GM21526 (cell line): Measurements from ENCODE around the gene RASL10B.

ENCODE experiments used
- ATAC-seq: cut with Tn5 transposase; IDR thresholded peaks from one replicate; pipeline ENCODE4 v1.9.1; 2021; ENCODE audit warnings: moderate library complexity; ENCODE audit not compliant: unreplicated experiment, low FRiP score

Gene RASL10B

GRCh38 chr17:35763767-35764122, 32.3 kb downstream of the RASL10B start:
- ATAC-seq, result no peak

- ATAC-seq, result peak; percentile 86
Measured at GRCh38 chr17:35764123-35764991, 32.9 kb downstream of the RASL10B start.

GRCh38 chr17:35765086-35765710, 33.8 kb downstream of the RASL10B start:
- no peak for ATAC-seq

DNA sequence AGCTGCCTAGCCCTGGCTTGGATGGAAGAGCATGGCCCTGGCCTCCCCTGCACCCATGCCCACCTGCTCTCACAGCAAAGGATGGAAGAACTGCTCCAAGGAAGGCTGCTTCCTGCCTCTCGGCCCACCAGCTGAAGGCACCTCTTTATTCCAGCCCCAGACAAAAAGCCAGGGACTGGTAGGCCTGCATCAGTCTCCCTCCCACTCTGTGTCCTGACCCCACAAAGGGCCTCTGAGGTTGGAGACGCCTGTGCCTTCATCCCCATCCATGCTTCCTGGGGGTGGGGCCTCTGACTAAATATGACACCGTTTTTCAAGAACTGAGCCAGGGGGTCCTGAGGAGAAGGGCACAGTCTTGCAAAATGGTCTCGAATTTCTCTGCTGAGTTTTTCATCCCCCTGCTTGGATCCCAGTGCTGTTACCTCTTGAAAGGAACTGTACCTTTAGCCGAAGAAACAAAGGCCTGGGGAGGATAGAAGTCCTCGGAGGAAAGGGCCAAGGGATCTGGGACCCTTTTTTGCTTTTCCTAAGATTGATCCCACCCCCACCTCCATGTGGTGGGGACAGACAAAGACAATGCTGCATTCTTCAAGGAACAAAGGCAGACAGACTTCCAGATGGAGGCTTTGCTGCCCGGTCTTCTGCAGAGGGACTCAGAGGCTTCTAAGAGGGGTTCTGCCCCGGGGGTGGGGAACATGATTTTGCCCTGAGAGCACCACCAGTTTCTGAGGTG, 34.5 kb downstream of the RASL10B start:
- ATAC-seq, result no peak

GRCh38 chr17:35766489-35766877, 35.0 kb downstream of the RASL10B start:
- ATAC-seq, result no peak

- no peak for ATAC-seq
Measured at GRCh38 chr17:35766903-35767510, 35.6 kb downstream of the RASL10B start.

DNA sequence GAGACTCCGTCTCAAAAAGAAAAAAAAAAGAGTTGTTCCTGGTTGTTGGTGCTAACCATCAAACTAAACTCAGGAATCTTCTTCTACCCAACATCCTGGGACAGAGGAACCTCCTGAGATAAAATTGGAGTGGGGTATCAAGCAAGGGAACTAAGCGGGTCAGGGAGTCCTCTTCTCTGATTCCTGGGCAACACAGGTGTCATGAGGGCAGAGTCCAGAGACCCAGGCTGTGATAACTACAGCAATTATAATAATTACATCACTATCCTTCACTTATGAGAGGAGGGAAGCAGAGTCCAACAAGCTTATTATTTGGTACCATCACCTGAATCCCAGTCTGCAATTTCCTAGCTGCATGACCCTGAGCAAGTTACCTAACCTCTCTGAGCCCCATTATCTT, 37.4 kb downstream of the RASL10B start:
- ATAC-seq, result no peak

DNA sequence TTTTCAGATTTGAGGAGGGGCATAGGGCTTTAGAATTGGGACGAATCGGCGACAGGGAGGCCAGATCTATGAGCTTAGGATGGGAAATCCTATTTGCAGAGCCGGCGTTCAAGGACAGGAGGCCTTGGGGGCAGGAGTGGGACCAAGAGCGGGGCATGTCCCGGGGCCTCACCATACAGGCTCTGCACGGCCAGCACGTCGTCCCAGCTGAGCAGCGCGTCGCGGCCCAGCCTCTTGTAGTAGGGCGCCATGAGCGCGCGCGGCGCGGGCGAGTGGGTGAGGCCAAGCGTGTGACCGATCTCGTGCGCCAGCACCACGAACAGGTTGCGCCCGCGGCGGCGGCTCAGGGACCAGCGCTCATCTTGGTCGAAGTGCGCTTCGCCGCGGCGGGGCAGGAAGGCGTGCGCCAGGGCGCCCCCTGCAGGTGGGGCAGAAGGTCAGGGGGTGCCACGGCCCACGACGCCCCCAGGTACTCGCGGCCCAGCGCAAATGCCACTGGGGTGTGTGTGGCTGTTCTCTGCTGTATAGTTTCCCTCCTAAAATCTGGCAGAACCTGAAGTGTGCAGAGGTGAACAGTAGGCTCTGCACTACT, 38.6 kb downstream of the RASL10B start:
- no peak for ATAC-seq

- ATAC-seq, result no peak
Measured at GRCh38 chr17:35773129-35773528, 41.7 kb downstream of the RASL10B start.

GRCh38 chr17:35773679-35774425, 42.4 kb downstream of the RASL10B start:
- ATAC-seq, result no peak

- no peak for ATAC-seq
Measured at GRCh38 chr17:35774499-35774898, 43.1 kb downstream of the RASL10B start.

DNA sequence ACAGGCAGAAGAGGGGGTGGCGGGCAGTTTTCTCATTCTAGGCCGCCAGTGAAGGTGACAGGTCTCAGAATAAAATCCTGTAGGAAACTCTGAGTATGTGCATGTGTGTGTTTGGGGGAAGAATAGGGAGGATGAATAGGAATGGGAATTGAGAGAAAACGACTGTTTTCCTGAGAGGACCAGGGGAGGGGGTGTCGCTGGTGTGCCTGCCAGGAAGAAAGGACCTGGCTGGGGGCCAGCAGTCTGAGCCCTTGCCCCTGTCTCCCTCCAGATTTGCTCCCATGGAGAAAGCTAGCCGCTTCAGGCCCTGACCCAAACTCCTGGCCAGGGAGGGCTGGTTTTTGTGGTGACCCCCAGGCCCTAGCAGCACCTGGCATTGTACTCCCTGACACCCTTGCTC, 43.6 kb downstream of the RASL10B start:
- ATAC-seq, result no peak

DNA sequence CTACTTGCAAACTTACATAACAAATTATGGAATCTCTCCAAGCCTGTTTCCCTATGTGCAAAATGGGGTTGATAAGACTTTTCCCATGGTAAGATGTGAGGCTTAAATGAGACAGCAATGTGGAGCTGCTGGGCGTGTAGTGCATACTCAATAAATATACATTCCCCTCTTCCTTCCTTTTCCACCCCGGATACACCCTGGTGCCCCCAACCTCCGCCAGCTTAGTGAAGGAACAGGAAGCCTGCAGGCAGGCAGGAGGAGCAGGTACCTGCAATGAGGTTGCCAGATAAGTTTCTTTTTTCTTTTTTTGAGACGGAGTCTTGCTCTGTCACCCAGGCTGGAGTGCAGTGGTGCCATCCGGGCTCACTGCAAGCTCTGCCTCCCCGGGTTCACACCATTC, 44.1 kb downstream of the RASL10B start:
- ATAC-seq, result no peak

DNA sequence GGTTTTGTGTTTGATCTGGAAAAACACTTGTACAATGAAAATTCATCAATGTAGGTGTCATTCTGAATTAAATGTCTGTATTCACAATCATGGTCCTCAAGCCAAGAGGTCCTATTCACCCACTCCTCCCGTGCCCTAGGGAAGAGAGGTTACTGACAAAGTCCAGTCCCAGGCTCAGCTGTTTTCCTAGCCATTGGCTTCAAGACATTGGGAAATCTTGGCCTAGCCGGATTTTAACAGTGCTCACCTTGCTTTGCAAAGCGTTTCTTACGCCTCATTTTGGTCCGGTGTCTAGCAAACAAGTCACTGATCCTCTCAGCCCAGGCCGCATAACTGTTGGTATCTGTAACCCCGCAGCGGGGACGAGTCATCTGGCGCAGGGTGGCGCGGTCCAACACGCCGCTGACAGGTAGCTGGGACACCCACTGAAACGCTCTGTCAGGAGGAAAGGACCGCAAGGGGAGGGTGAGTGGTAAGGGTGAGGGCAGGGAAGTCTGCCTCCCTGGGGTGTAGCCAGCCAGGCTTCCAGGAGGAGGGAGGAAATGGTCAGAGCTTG, 47.3 kb downstream of the RASL10B start:
- no peak for ATAC-seq

- ATAC-seq, result no peak
Measured at GRCh38 chr17:35780950-35781349, 49.5 kb downstream of the RASL10B start.

GRCh38 chr17:35784895-35785294, 53.5 kb downstream of the RASL10B start:
- ATAC-seq, result no peak

- no peak for ATAC-seq
Measured at GRCh38 chr17:35786941-35787432, 55.5 kb downstream of the RASL10B start.

- no peak for ATAC-seq
Measured at GRCh38 chr17:35788477-35789368, 57.3 kb downstream of the RASL10B start.

GRCh38 chr17:35790841-35791240, 59.4 kb downstream of the RASL10B start:
- no peak for ATAC-seq
